Effector memory CD4-positive, alpha-beta T cell (primary cell): ENCODE data around the gene TOR1B.
A peak's percentile ranks its signal among the peaks of the same experiment; 100 is the strongest.

Experiments
- DNase-seq, 3 donors: peaks; one replicate each; pipeline ENCODE4 v3.0.0-alpha.2; 2020
- H3K27ac ChIP-seq: 2 replicates; pipeline ENCODE4 v1.7.0; 2013; ENCODE audit warnings: mild to moderate bottlenecking, low read length, moderate library complexity; ENCODE audit not compliant: insufficient read depth, poor library complexity, severe bottlenecking
- H3K27me3 ChIP-seq: replicated peaks from 2 replicates; pipeline ENCODE4 v1.7.0; 2013; ENCODE audit warnings: mild to moderate bottlenecking, low read length; ENCODE audit not compliant: insufficient read depth, control insufficient read depth, poor library complexity, severe bottlenecking
- H3K36me3 ChIP-seq: 2 replicates; pipeline ENCODE4 v1.7.0; 2013; ENCODE audit warnings: mild to moderate bottlenecking, low read length, moderate library complexity; ENCODE audit not compliant: control insufficient read depth, insufficient read depth
- H3K4me1 ChIP-seq: 2 replicates; pipeline ENCODE4 v1.7.0; 2013; ENCODE audit warnings: low read length, mild to moderate bottlenecking; ENCODE audit not compliant: control insufficient read depth, insufficient read depth, poor library complexity, severe bottlenecking
- H3K4me3 ChIP-seq: 2 replicates; pipeline ENCODE4 v1.7.0; 2013; ENCODE audit warnings: low read length, low read depth, mild to moderate bottlenecking; ENCODE audit not compliant: insufficient read depth, poor library complexity, severe bottlenecking
- H3K9me3 ChIP-seq: 2 replicates; pipeline ENCODE4 v1.7.0; 2013; ENCODE audit warnings: mild to moderate bottlenecking, low read length, moderate library complexity; ENCODE audit not compliant: control insufficient read depth

TOR1B gene

GRCh38 chr9:129826344-129826743 is 23.4 kb downstream of the TOR1B start:
- no peak overlapping the region for H3K27ac ChIP-seq
- no peak overlapping the region for H3K4me3 ChIP-seq
- H3K27me3 ChIP-seq, result no peaks in the 10 kb centered on the region
- no peaks in the 10 kb centered on the region for H3K9me3 ChIP-seq
- peaks cover 44% of the 10 kb centered on the region for H3K36me3 ChIP-seq
- peaks cover 7% of the 10 kb centered on the region for H3K4me1 ChIP-seq
- no peak for DNase-seq

GRCh38 chr9:129826759-129827158 is 23.8 kb downstream of the TOR1B start:
- peaks cover 7% of the 10 kb centered on the region for H3K4me1 ChIP-seq
- no peak overlapping the region for H3K27ac ChIP-seq
- no peaks in the 10 kb centered on the region for H3K27me3 ChIP-seq
- H3K36me3 ChIP-seq, result peaks cover 45% of the 10 kb centered on the region
- no peak for DNase-seq
- H3K4me3 ChIP-seq, result no peak overlapping the region
- no peaks in the 10 kb centered on the region for H3K9me3 ChIP-seq

- peaks cover under 1% of the 10 kb centered on the region for H3K4me1 ChIP-seq
- no peaks in the 10 kb centered on the region for H3K9me3 ChIP-seq
- no peak overlapping the region for H3K27ac ChIP-seq
- no peak overlapping the region for H3K4me3 ChIP-seq
- H3K27me3 ChIP-seq, result no peaks in the 10 kb centered on the region
- peaks cover 50% of the 10 kb centered on the region for H3K36me3 ChIP-seq
- no peak for DNase-seq
Observed at GRCh38 chr9:129828051-129828450, 25.1 kb downstream of the TOR1B start.

GRCh38 chr9:129828969-129829368 is 26.0 kb downstream of the TOR1B start:
- no peak overlapping the region for H3K27ac ChIP-seq
- H3K27me3 ChIP-seq, result no peaks in the 10 kb centered on the region
- H3K4me1 ChIP-seq, result peaks cover 5% of the 10 kb centered on the region
- H3K9me3 ChIP-seq, result no peaks in the 10 kb centered on the region
- H3K4me3 ChIP-seq, result no peak overlapping the region
- no peak for DNase-seq
- H3K36me3 ChIP-seq, result peaks cover 55% of the 10 kb centered on the region

GRCh38 chr9:129832982-129833381 is 30.0 kb downstream of the TOR1B start:
- H3K9me3 ChIP-seq, result no peaks in the 10 kb centered on the region
- H3K4me3 ChIP-seq, result no peak overlapping the region
- no peaks in the 10 kb centered on the region for H3K27me3 ChIP-seq
- peaks cover 52% of the 10 kb centered on the region for H3K36me3 ChIP-seq
- no peak overlapping the region for H3K27ac ChIP-seq
- DNase-seq, result no peak
- H3K4me1 ChIP-seq, result peaks cover 24% of the 10 kb centered on the region

- Histone ChIP-seq H3K27me3 (no peaks in the 10 kb centered on the region), H3K9me3 (no peaks in the 10 kb centered on the region), H3K27ac (peak overlapping the region; percentile 92), H3K4me3 (peak overlapping the region; percentile 97), H3K4me1 (peaks cover 39% of the 10 kb centered on the region), H3K36me3 (peaks cover 38% of the 10 kb centered on the region)
- DNase-seq, result peak in 1 of 3 donors; percentile 35
Observed at GRCh38 chr9:129834489-129835127, 31.6 kb downstream of the TOR1B start.

GRCh38 chr9:129835128-129835859 is 32.3 kb downstream of the TOR1B start, which contains the start of the genes C9orf78 and USP20:
Gene C9orf78 (minus strand): TSS chr9:129835275. CDS start chr9:129835221, 54 bp downstream.
Gene USP20 (plus strand): TSS chr9:129835458. CDS start chr9:129852556, 17,098 bp downstream.
- Histone ChIP-seq H3K4me1 (peaks cover 46% of the 10 kb centered on the region), H3K9me3 (no peaks in the 10 kb centered on the region), H3K27ac (peak within 1 kb of the TSS; percentile 92), H3K27me3 (no peaks in the 10 kb centered on the region), H3K4me3 (peak within 1 kb of the TSS; percentile 97), H3K36me3 (peaks cover 31% of the 10 kb centered on the region)
- peak; percentile 94 to 97 (median 95) for DNase-seq

GRCh38 chr9:129835860-129836223 is 32.9 kb downstream of the TOR1B start:
- H3K9me3 ChIP-seq, result no peaks in the 10 kb centered on the region
- peak overlapping the region; percentile 97 for H3K4me3 ChIP-seq
- peaks cover 49% of the 10 kb centered on the region for H3K4me1 ChIP-seq
- H3K27me3 ChIP-seq, result no peaks in the 10 kb centered on the region
- peak overlapping the region; percentile 92 for H3K27ac ChIP-seq
- H3K36me3 ChIP-seq, result peaks cover 25% of the 10 kb centered on the region
- no peak for DNase-seq

GRCh38 chr9:129836311-129837007 is 33.5 kb downstream of the TOR1B start:
- peak overlapping the region; percentile 92 for H3K27ac ChIP-seq

More at GRCh38 chr9:129836311-129837007, 33.5 kb downstream of the TOR1B start:
- Histone ChIP-seq H3K4me1 (peaks cover 49% of the 10 kb centered on the region), H3K27me3 (no peaks in the 10 kb centered on the region), H3K4me3 (peak overlapping the region; percentile 97), H3K36me3 (peaks cover 24% of the 10 kb centered on the region), H3K9me3 (no peaks in the 10 kb centered on the region)
- DNase-seq, result peak in 2 of 3 donors; percentile 24
